ENCODE results near the gene GRB7. TPM values are rescaled to one million over a fixed set of nuclear protein-coding genes. Genes with fewer than 3 reads are reported as not detected.

Gene GRB7
- total RNA-seq, 2 donors from 2014 or later, result 3.5 to 6.0 TPM

DNA sequence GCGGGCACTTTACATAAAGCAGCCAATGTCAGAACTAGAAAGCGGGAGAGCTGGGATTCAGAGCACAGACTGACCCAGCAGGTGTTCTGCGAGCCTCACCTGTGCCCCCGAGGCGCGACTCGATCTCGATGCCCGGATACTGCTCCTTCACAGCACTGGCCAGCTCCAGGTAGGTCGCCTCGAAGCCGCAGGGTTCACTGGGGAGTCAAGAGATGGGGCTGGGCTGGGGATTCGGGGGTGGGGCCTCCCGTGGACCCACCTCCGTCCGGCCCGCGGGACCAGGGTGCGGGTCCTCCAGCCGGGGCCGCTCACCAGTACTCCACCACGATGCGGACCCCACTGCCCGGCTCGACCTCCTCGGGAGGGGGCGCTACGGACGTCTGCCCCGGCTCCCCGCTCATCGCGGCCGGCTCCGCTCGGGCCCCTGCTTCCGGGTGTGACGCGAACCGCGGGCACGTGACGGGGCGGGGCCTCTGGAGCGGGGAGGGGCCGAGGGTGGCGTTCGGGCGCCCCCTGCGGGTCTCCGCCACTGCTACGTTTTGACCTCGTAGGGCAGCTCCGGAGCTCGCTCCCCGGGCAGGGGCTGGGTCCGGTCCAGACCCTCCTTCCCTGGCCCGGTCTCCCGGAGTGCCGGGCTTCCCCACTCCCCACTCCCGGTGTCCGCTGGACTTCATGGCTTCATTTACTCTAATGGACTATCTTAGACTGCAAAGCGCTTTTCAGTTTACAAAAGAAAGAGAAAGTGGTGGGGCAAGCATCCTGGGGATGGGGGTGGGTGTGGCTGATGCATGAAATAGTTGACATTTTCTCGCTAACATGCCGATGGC, 7.4 kb upstream of the GRB7 start, which contains the start of gene MIEN1:
Gene MIEN1 (minus strand): TSS at position 438 of the 827 bp plus-strand sequence. CDS start 37 bp downstream, at position 401.
- H3K27ac Mint-ChIP-seq, result peak within 1 kb of the TSS; percentile 79
- ATAC-seq (replicated peaks in 1 of 2) (peak; percentile 95 to 96), DNase-seq (peak; percentile 94 to 98)
- H3K9me3 Mint-ChIP-seq, result no peaks in the 10 kb centered on the region
- H3K4me1 Mint-ChIP-seq (ENCODE audit: low read depth), result peaks cover 18% of the 10 kb centered on the region
- H3K4me3 Mint-ChIP-seq, result peak within 1 kb of the TSS; percentile 95 to 97
- peaks cover 0 to 3% of the 10 kb centered on the region in 2 donors for H3K36me3 Mint-ChIP-seq (ENCODE audit: insufficient read depth in 2 of 2)
- H3K27me3 Mint-ChIP-seq (ENCODE audit: low read depth), result no peaks in the 10 kb centered on the region

DNA sequence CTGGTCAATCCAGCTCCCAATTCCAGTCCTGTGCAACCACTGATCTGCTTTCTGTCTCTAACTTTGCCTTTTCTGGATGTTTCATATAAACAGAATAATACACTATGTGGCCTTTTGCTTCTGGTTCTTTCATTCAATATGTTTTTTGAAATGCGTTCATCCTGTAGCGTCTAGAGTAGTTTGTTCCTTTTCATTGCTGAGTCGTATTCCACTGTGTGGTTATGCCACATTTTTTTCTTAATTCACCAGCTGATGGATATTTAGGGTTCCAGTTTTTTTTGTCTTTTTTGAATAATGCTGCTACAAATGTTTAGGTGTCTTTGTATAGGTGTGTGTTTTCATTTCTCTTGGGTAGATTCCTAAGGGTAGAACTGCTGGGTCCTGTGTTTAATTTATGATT, 5.2 kb upstream of the GRB7 start:
- no peaks in the 10 kb centered on the region for H3K9me3 Mint-ChIP-seq
- no peaks in the 10 kb centered on the region for H3K36me3 Mint-ChIP-seq (ENCODE audit: insufficient read depth in 2 of 2)
- peaks cover 12% of the 10 kb centered on the region for H3K27me3 Mint-ChIP-seq (ENCODE audit: low read depth)
- DNase-seq, result no peak
- peaks cover 27% of the 10 kb centered on the region for H3K4me1 Mint-ChIP-seq (ENCODE audit: low read depth)
- H3K4me3 Mint-ChIP-seq, result peak overlapping the region in 1 of 2 donors; percentile 13
- H3K27ac Mint-ChIP-seq, result no peak overlapping the region
- ATAC-seq (replicated peaks in 1 of 2), result no peak

GRCh38 chr17:39735882-39736281, 1.9 kb upstream of the GRB7 start:
- H3K4me1 Mint-ChIP-seq (ENCODE audit: low read depth), result peaks cover 40% of the 10 kb centered on the region
- no peaks in the 10 kb centered on the region for H3K36me3 Mint-ChIP-seq (ENCODE audit: insufficient read depth in 2 of 2)
- H3K27ac Mint-ChIP-seq, result no peak overlapping the region
- no peaks in the 10 kb centered on the region for H3K9me3 Mint-ChIP-seq
- H3K4me3 Mint-ChIP-seq, result no peak overlapping the region
- peaks cover 12% of the 10 kb centered on the region for H3K27me3 Mint-ChIP-seq (ENCODE audit: low read depth)
- no peak for ATAC-seq (replicated peaks in 1 of 2)
- DNase-seq, result no peak

GRCh38 chr17:39736319-39737165, 1.2 kb upstream of the GRB7 start:
- Mint-ChIP-seq H3K4me1 (ENCODE audit: low read depth) (peaks cover 42% of the 10 kb centered on the region), H3K9me3 (no peaks in the 10 kb centered on the region), H3K36me3 (ENCODE audit: insufficient read depth in 2 of 2) (no peaks in the 10 kb centered on the region), H3K27me3 (ENCODE audit: low read depth) (peaks cover 12% of the 10 kb centered on the region), H3K27ac (no peak overlapping the region), H3K4me3 (no peak overlapping the region)
- ATAC-seq (replicated peaks in 1 of 2) (no peak), DNase-seq (no peak)

DNA sequence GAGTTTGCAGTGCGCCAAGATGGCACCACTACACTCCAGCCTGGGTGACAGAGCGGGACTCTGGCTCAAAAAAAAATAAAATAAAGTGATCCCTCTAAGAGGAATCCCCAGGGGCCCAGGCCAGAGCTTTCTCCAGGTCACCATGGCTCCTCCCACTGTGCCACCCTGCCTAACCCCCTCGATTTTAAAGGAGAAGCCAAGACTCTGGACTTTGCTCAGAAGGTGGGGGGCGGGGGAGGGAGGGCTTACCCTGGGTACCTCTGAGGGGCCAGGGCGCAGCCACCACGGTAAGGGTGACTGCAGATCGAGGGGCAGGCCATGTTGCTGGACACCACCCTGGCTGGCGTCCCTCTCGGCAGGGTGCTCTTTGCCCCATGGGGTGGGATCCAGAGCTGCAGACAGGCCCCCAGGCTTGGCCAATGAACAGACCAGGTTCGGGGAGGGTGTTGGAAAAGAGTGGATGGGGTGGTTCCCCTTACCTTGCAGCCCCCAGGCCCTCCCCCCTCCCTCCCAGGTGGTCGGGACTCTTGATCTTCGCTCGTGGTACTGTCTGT, 455 bp upstream of the GRB7 start:
- Mint-ChIP-seq H3K4me1 (ENCODE audit: low read depth) (peaks cover 42% of the 10 kb centered on the region), H3K4me3 (peak overlapping the region; percentile 44 to 93), H3K27ac (no peak overlapping the region), H3K36me3 (ENCODE audit: insufficient read depth in 2 of 2) (no peaks in the 10 kb centered on the region), H3K9me3 (no peaks in the 10 kb centered on the region), H3K27me3 (ENCODE audit: low read depth) (peaks cover 12% of the 10 kb centered on the region)
- ATAC-seq (replicated peaks in 1 of 2) (no peak), DNase-seq (no peak)

GRCh38 chr17:39738568-39738901, 797 bp downstream of the GRB7 start:
- Mint-ChIP-seq H3K36me3 (ENCODE audit: insufficient read depth in 2 of 2) (no peaks in the 10 kb centered on the region), H3K4me3 (peak overlapping the region; percentile 80 to 93), H3K4me1 (ENCODE audit: low read depth) (peaks cover 42% of the 10 kb centered on the region), H3K27ac (no peak overlapping the region), H3K27me3 (ENCODE audit: low read depth) (peaks cover 12% of the 10 kb centered on the region), H3K9me3 (no peaks in the 10 kb centered on the region)
- DNase-seq (peak; percentile 68 to 77), ATAC-seq (replicated peaks in 1 of 2) (peak; percentile 89 to 96)

DNA sequence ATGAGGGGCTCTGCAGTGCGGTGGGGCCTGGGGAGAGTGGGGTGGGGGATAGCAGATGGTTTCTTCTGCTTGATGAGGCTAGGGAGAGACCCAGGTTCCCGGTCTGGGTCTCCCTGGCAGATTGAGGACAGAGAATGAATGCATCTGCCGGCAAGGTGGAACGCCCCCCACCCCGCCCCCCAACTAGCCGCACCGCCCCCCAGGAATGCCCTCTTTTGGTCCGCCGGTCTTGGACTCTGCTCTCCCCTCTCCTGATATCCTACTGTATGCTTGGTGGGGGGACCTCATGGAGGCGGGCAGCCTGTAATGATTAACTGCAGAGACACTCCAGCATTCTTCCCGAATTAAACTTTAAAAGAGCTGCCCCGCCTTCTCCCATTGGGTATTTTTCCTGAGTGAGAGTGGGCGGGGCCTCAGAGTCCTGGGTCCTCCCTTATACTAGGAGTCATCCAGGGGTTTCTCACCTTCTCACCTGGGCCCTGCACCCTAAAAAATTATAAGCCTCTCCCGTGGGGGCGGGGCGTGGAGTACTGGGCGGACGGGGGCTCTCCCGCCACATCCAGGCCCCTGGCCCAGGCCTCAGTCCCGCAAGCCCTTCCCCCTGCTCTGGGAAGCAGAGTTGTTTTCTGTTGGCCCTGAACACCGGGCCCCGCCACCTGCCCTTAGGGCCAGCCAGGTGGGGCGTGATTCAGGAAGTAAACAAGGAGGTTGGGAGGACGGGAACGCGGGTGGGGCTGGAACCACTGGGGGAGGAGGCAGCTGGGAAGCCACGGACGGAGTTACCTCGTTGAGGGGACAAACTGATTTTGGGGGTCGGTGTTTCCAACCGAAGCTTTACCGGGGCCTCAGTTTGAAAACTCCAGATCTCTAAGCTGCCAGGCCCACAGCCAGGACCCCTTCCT, 1.5 kb downstream of the GRB7 start:
- ATAC-seq (replicated peaks in 1 of 2), result peak in 1 of 2 donors; percentile 32
- H3K27me3 Mint-ChIP-seq (ENCODE audit: low read depth), result peaks cover 12% of the 10 kb centered on the region
- peak overlapping the region; percentile 80 to 93 for H3K4me3 Mint-ChIP-seq

DNA sequence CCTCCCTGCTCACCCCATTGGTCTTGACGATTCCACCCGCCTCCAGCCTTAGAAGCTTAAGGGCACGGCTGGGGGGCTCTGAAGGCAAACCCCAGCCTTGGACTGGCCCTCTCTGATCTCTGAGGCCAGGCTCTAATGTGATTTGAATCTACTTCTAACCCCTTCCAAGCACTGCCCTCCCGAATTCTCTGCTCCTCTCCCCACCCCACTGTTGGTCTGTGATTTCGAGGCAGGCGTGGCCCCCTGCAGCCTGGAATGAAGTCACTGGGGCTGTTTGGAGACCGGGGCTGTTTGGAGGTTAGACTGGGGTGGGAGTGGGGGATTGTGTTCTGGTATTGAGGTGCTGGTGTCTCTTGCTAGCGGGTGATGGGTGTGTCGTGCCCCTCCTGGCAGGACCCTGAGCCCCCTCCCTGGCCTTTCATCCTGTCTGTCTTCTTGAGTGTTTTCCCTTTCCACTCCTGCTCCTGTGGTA, 2.2 kb downstream of the GRB7 start:
- H3K4me3 Mint-ChIP-seq, result peak overlapping the region in 1 of 2 donors; percentile 93
- peaks cover 42% of the 10 kb centered on the region for H3K4me1 Mint-ChIP-seq (ENCODE audit: low read depth)
- H3K9me3 Mint-ChIP-seq, result no peaks in the 10 kb centered on the region
- DNase-seq (no peak), ATAC-seq (replicated peaks in 1 of 2) (no peak)
- peaks cover 12% of the 10 kb centered on the region for H3K27me3 Mint-ChIP-seq (ENCODE audit: low read depth)
- H3K27ac Mint-ChIP-seq, result no peak overlapping the region
- H3K36me3 Mint-ChIP-seq (ENCODE audit: insufficient read depth in 2 of 2), result no peaks in the 10 kb centered on the region

More for the DNA sequence above, 1.5 kb downstream of the GRB7 start:
- H3K9me3 Mint-ChIP-seq, result no peaks in the 10 kb centered on the region
- H3K27ac Mint-ChIP-seq, result no peak overlapping the region
- DNase-seq, result no peak
- H3K36me3 Mint-ChIP-seq (ENCODE audit: insufficient read depth in 2 of 2), result no peaks in the 10 kb centered on the region
- H3K4me1 Mint-ChIP-seq (ENCODE audit: low read depth), result peaks cover 42% of the 10 kb centered on the region

DNA sequence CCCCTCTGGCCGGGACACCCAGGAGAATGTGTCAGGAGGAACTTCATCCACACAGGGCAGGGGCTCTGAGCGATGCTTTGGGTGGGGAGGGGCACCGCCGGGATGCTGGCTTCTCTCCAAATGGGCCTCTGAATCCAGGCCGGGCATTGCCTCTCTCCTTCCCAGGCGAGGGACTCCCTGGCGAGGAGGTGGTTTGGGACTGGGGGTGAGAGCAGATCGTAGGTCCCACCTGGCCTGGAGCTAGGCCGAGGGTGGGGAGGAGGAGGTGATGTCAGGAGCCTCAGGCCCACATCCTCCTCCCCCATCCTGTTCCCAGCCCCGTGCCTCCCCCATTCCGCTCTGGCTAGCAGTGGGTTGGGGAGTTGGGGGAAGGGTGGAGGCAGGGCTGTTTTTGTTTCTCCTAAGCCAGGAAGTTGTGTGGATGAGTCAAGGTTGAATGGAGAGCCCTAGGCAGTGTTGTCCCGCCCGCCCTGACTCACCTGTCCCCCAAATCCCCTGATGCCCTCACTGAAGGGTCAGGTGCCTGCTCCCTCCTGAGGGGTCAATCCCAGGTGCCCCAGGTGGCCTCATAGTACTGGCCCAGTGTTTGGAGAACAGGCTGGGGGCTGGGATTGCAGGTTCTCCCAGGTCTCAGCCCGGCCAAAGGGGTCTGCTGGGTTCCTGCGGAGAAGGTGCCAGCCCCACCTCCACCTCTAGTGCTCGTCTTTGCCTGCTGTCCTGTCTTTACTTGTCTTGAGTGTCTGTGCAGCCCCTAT, 2.8 kb downstream of the GRB7 start:
- Mint-ChIP-seq H3K4me3 (peak overlapping the region in 1 of 2 donors; percentile 36), H3K36me3 (ENCODE audit: insufficient read depth in 2 of 2) (no peaks in the 10 kb centered on the region), H3K9me3 (no peaks in the 10 kb centered on the region), H3K27me3 (ENCODE audit: low read depth) (peaks cover 12% of the 10 kb centered on the region), H3K4me1 (ENCODE audit: low read depth) (peaks cover 42% of the 10 kb centered on the region), H3K27ac (no peak overlapping the region)
- peak in 1 of 2 donors; percentile 25 for ATAC-seq (replicated peaks in 1 of 2)
- no peak for DNase-seq

GRCh38 chr17:39742126-39742855, 4.6 kb downstream of the GRB7 start:
- peaks cover 33% of the 10 kb centered on the region for H3K4me1 Mint-ChIP-seq (ENCODE audit: low read depth)
- DNase-seq (no peak), ATAC-seq (replicated peaks in 1 of 2) (no peak)
- no peaks in the 10 kb centered on the region for H3K27me3 Mint-ChIP-seq (ENCODE audit: low read depth)
- H3K4me3 Mint-ChIP-seq, result no peak overlapping the region
- H3K36me3 Mint-ChIP-seq (ENCODE audit: insufficient read depth in 2 of 2), result no peaks in the 10 kb centered on the region
- no peak overlapping the region for H3K27ac Mint-ChIP-seq
- no peaks in the 10 kb centered on the region for H3K9me3 Mint-ChIP-seq

DNA sequence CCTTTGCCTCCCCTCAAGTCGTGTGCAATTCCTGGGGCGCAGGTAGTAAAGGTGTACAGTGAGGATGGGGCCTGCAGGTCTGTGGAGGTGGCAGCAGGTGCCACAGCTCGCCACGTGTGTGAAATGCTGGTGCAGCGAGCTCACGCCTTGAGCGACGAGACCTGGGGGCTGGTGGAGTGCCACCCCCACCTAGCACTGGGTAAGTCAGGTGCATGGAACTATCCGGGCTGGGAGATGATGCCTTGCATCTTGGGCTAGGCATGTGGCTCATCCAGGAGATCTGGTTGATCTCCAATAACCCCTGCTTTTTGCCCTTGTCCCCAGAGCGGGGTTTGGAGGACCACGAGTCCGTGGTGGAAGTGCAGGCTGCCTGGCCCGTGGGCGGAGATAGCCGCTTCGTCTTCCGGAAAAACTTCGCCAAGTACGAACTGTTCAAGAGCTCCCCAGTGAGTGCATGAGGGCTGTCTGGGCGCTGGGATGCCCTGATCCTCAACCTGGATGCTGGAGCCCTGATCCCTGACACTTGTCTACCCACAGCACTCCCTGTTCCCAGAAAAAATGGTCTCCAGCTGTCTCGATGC, 5.2 kb downstream of the GRB7 start:
- Mint-ChIP-seq H3K4me3 (no peak overlapping the region), H3K4me1 (ENCODE audit: low read depth) (peaks cover 29% of the 10 kb centered on the region), H3K9me3 (no peaks in the 10 kb centered on the region), H3K27me3 (ENCODE audit: low read depth) (no peaks in the 10 kb centered on the region), H3K36me3 (ENCODE audit: insufficient read depth in 2 of 2) (no peaks in the 10 kb centered on the region), H3K27ac (no peak overlapping the region)
- ATAC-seq (replicated peaks in 1 of 2) (no peak), DNase-seq (no peak)
